ENCODE measurements around the gene VWA1.

- TF ChIP-seq CTCF (IDR thresholded peaks at IDR 0.05) = no peak
- TF ChIP-seq IRF3 (IDR thresholded peaks at IDR 0.05; ENCODE audit: low read depth, low read length) = no peak
These were observed at the start of gene VWA1 for GRCh38 chr1:1435106-1435903.
